ENCODE results near the gene CCNB2.
"Not testable (repeated sequence)": the region's sequence is repeated elsewhere in the genome, so short reads cannot be mapped to it uniquely, and the experiment has no call there.

CCNB2 gene

DNA sequence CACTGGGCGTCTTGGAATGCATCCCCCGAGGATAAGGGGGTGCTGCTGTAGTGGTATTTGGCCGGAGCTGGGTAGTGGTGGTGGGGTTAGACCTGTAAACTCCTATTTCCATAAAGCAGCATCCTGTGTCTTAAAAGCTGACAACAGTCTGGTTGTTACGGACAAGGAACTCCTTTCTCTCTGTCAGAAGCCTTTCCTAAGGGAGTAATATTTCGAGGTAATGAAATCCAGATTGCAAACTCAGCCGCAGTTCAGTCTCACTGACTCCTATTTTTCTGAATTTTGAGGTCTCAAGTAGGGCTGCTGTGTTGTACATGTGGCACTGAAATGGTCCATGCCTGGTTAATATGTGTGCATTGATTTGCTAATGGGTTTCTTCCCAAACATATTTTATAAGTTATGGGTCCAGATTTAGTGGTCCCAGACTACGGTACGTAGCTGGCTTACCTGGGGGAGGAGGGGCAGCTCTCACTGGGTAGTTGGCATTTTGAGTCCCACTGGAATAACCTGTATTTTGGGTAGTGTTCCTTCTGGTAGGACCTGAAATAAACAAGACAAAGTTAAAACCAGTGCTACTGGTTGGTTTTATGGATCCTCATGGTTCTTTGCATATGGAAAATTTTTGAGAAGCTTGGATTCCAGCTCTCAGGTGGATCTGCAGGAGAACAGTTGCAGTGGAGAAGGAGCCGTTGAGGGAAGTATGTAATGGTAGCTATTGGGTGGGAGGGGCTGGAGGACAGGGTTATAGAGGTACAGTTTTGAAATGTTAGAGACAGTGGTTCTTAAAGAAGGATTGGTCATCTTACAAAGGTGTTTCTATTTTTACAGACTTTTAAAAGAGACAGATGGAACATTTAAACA is 53.1 kb downstream of the CCNB2 start:
- TF ChIP-seq, protein P1, sequence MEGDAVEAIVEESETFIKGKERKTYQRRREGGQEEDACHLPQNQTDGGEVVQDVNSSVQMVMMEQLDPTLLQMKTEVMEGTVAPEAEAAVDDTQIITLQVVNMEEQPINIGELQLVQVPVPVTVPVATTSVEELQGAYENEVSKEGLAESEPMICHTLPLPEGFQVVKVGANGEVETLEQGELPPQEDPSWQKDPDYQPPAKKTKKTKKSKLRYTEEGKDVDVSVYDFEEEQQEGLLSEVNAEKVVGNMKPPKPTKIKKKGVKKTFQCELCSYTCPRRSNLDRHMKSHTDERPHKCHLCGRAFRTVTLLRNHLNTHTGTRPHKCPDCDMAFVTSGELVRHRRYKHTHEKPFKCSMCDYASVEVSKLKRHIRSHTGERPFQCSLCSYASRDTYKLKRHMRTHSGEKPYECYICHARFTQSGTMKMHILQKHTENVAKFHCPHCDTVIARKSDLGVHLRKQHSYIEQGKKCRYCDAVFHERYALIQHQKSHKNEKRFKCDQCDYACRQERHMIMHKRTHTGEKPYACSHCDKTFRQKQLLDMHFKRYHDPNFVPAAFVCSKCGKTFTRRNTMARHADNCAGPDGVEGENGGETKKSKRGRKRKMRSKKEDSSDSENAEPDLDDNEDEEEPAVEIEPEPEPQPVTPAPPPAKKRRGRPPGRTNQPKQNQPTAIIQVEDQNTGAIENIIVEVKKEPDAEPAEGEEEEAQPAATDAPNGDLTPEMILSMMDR (IDR thresholded peaks at IDR 0.05; ENCODE audit: insufficient read depth, low read length, missing control alignments), result no peak
- ChIA-PET POLR2A (no interaction called here), CTCF (interaction anchor here (1.0 to 1.2 kb wide), 2 partner anchors 8 to 89 kb away, joined by 3 read pairs; no protein-coding TSS in a partner anchor)
- DNase-seq (ENCODE audit: low read depth, low spot score), result no peak
- H3K4me3 ChIP-seq (ENCODE audit: low read depth, low read length), result no peak overlapping the region

DNA sequence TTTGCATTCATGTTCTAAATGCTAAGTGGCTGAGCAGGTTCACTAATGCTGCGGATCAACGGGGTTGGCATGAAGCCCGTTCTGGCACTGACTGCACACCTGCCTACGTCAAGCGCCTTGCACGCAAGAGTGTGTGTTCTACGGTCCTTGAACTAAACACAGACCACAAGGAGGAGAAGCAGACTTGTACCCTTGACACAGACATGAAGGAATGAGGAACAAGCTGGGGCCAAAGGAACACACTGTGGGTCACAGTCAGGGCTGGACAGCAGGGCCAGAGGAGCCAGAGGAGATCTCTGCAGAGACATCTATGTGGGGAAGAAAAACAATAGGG is 53.7 kb downstream of the CCNB2 start:
- no peak overlapping the region for H3K4me3 ChIP-seq (ENCODE audit: low read depth, low read length)
- ChIA-PET CTCF (interaction anchor here (1.0 kb wide), 1 partner anchor 88 kb away, joined by 3 read pairs; no protein-coding TSS in a partner anchor), POLR2A (no interaction called here)
- TF ChIP-seq, protein P1 (IDR thresholded peaks at IDR 0.05; ENCODE audit: insufficient read depth, low read length, missing control alignments), result no peak
- no peak for DNase-seq (ENCODE audit: low read depth, low spot score)

DNA sequence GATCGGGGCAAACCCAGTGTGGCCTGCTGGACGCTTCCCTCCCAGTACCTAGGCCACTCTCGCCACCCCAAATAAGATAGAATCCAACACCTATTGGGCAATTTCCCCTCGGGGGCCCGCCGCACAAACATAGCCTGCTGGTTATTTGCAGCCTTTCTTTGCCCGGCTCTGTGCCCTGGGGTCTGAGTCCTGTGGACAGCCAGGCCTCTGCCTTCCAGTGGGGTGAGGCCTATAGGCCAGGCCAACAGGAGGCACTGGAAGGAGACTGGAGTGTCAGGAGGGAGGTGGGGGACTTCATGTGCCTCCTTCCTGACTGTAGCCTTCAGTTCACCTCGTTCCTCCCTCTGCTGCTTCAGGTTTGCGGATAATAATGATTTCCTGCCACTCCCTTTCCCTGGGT is 54.3 kb downstream of the CCNB2 start:
- CTCF ChIA-PET, result interaction anchor here (1.0 kb wide), 1 partner anchor 88 kb away, joined by 3 read pairs; no protein-coding TSS in a partner anchor
- H3K4me3 ChIP-seq (ENCODE audit: low read depth, low read length), result no peak overlapping the region
- POLR2A ChIA-PET, result no interaction called here
- DNase-seq (ENCODE audit: low read depth, low spot score), result no peak
- TF ChIP-seq, protein P1 (IDR thresholded peaks at IDR 0.05; ENCODE audit: insufficient read depth, low read length, missing control alignments), result no peak

DNA sequence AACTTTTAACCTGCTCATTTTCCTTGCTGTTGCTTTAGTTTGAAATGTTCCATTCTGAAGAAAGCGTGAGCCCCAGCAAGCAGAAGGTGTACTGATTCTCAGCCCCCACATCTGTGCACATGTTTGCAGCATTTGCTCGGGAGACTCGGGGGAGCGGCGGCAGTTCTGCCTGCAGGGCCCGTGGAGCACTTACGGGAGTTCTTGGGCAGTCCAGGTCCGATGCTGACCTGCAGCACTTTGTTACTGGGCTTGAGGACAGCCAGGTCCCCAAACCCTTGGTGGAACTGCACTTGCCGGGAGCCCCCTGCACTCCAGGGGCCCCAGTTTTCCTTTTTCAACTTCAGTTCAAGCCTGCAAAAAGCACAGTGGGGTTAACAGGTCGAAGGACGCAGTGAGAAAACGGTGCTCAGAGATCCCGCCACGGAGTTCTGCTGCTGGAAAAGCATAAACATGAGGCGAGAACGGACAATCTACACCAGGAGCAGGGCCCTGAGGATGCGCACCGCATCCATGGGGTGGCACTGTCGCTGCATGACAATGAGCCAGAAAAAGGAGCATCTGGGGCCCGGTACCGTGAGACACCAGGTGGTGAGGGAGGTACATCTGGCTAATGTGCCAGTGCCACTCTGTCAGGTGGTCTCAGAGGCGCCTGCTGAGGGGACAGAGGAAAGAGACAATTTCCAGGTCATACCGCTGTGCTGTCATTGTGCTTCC is 56.1 kb downstream of the CCNB2 start:
- no peak for DNase-seq (ENCODE audit: low read depth, low spot score)
- ChIA-PET CTCF (interaction anchor here (1.1 to 2.1 kb wide), 3 partner anchors 9 to 332 kb away, joined by 6 to 9 read pairs (median 6); no protein-coding TSS in a partner anchor), POLR2A (no interaction called here)
- TF ChIP-seq, protein P1 (IDR thresholded peaks at IDR 0.05; ENCODE audit: insufficient read depth, low read length, missing control alignments), result peak; percentile 58
- H3K4me3 ChIP-seq (ENCODE audit: low read depth, low read length), result no peak overlapping the region

DNA sequence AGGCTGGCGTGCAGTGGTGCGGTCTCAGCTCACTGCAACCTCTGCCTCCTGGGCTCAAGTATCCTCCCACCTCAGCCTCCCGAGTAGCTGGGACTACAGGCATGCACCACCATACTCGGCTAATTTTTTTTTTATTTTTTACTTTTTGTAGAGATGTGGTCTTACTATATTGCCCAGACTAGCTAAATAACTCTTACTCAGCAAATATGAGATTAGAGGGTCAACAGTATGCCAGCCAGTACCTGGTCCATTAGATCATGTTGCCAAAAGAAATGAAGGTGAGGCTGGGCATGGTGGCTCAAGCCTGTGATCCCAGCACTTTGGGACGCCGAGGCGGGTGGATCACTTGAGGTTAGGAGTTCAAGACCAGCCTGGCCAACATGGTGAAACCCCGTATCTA is 57.1 kb downstream of the CCNB2 start:
- POLR2A ChIA-PET; DNase-seq (ENCODE audit: low read depth, low spot score); H3K4me3 ChIP-seq (ENCODE audit: low read depth, low read length): not testable (repeated sequence)
- CTCF ChIA-PET, result interaction anchor here (1.0 to 2.1 kb wide), 4 partner anchors 8 to 331 kb away, joined by 3 to 9 read pairs (median 6); no protein-coding TSS in a partner anchor

DNA sequence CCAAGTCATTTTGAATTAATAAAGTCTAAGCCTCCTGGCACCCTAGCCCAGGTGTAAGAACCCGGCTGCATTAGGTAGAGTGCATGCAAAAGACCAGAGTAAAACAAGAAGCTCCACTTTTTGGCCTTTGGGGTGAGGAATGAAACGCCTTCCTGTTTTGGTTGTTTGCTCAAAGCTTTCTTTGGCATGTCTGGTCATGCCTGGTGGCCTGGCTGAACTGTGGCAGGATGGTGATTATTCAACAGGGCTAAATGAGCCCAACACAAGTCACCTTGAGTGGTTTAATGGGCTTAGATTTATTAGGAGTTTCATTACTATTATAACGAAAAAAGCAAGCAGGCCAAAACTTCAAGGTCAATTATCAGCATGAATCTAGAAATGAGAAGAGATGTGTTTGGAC is 60.8 kb downstream of the CCNB2 start:
- ChIA-PET CTCF (interaction anchor here (0.6 to 3.0 kb wide), 8 partner anchors 8 to 367 kb away, joined by 3 to 13 read pairs (median 4); no protein-coding TSS in a partner anchor), POLR2A (no interaction called here)
- no peak for DNase-seq (ENCODE audit: low read depth, low spot score)
- no peak overlapping the region for H3K4me3 ChIP-seq (ENCODE audit: low read depth, low read length)
- TF ChIP-seq, protein P1 (IDR thresholded peaks at IDR 0.05; ENCODE audit: insufficient read depth, low read length, missing control alignments), result no peak
